ENCODE data around the gene COG1.
"Not testable (repeated sequence)": the region's sequence is repeated elsewhere in the genome, so short reads cannot be mapped to it uniquely, and the experiment has no call there.

COG1 gene, protein sequence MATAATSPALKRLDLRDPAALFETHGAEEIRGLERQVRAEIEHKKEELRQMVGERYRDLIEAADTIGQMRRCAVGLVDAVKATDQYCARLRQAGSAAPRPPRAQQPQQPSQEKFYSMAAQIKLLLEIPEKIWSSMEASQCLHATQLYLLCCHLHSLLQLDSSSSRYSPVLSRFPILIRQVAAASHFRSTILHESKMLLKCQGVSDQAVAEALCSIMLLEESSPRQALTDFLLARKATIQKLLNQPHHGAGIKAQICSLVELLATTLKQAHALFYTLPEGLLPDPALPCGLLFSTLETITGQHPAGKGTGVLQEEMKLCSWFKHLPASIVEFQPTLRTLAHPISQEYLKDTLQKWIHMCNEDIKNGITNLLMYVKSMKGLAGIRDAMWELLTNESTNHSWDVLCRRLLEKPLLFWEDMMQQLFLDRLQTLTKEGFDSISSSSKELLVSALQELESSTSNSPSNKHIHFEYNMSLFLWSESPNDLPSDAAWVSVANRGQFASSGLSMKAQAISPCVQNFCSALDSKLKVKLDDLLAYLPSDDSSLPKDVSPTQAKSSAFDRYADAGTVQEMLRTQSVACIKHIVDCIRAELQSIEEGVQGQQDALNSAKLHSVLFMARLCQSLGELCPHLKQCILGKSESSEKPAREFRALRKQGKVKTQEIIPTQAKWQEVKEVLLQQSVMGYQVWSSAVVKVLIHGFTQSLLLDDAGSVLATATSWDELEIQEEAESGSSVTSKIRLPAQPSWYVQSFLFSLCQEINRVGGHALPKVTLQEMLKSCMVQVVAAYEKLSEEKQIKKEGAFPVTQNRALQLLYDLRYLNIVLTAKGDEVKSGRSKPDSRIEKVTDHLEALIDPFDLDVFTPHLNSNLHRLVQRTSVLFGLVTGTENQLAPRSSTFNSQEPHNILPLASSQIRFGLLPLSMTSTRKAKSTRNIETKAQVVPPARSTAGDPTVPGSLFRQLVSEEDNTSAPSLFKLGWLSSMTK

DNA sequence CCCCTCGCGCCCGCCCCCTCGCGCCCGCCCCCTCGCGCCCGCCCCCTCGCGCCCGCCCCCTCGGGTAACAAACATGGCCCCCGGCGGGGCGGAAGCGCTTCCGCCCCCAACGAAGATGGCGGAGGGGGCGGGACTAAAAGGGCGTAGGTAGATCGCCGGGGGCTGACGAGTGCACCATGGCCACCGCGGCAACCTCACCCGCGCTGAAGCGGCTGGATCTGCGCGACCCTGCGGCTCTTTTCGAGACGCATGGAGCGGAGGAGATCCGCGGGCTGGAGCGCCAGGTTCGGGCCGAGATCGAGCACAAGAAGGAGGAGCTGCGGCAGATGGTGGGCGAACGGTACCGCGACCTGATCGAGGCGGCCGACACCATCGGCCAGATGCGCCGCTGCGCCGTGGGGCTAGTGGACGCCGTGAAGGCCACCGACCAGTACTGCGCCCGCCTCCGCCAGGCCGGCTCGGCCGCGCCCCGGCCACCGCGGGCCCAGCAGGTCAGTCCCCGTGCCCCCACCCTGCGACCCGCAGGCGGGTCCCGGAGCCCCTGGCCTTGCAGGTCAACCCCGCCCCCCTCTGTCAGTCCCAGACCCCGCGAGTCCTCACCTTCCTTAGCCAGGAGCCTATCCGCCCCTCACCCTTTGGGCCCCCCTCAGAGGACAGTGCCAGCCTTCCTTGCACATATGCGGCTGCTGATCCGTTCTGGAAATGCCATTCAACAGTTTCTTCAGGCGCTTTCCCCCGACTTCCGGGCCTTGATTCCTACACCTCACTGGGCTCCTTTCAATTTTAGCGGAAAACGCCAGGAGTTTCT is at the start of gene COG1:
Gene COG1, plus strand, starts transcription at position 162 of the 808 bp plus-strand sequence. Its CDS starts 15 bp downstream, at position 177.
- DNase-seq, result peak; percentile 94

DNA sequence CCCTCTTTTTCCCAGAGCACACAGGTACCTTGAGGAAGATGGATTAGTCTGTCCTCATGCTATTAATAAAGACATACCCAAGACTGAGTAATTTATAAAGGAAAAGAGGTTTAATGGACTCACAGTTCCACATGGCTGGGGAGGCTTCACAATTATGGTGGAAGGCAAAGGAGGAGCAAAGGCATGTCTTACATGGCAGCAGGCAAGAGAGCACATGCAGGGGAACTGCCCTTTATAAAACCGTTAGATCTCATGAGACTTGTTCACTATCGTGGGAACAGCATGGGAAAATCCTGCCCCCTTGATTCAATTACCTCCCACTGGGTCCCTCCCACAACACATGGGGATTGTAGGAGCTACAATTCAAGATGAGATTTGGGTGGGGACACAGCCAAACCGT is 48.6 kb upstream of the COG1 start:
- not testable (repeated sequence) for DNase-seq

DNA sequence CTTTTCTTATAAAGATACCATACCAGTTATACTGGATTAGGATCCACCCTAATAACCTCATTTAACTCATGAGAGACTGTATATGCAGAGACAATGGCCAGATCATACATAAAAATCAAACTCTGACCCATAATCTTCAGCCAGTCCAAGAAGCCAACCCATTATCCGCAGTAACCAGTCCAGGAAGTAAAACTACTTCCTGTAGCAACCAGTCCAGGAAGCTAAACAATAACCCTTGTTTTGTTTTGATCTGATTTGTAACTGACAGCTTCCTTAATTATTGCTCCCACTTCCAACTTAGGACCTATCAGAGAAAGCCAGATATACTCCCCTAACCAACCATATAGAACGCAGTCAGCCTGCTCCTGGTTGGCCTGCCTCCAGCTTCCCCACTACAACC is 47.2 kb upstream of the COG1 start:
- no peak for DNase-seq

DNA sequence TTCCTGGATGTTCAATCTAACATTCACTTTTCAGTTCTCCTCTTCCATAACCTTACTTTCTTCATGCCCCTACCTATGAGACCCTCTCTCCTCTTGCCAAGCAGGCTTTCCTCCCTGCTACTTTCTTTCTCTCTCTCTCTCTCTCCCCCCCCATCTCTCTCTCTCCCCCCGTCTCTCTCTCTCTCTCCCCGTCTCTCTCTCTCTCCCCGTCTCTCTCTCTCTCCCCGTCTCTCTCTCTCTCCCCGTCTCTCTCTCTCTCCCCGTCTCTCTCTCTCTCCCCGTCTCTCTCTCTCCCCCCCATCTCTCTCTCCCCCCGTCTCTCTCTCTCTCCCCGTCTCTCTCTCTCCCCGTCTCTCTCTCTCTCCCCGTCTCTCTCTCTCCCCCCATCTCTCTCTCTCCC is 45.1 kb upstream of the COG1 start:
- not testable (repeated sequence) for DNase-seq

DNA sequence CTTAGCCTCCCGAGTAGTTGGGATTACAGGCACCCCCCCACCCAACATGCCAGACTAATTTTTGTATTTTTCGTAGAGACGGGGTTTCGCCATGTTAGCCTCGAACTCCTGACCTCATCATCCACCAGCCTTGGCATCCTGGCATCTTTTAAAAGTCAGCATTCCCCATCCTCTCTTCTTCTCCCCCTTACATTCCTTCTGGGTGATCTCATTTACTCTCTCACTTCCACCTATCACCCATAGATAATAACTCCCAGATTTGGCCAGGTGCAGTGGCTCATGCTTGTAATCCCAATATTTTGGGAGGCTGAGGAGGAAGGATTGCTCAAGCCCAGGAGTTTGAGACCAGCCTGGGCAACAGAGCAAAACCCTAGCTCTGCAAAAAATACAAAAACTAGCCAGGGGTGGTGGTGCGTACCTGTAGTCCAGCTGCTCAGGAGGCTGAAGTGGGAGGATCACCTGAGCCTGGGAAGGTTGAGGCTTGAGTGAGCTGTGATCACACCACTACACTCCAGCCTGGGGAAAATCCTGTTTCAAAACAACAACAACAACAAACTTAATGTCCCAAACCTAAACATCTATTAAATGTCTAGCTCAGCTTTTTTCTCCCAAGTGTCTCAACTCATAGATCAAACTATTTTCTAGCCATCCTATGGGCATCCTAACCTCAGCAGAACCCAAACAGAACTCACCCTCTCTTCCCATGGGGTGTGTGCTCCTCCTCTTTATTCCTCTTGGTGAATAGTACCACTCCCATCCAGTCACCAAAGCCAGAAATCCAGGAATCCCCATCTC is 44.1 kb upstream of the COG1 start:
- DNase-seq, result no peak

- not testable (repeated sequence) for DNase-seq
Observed at GRCh38 chr17:73150622-73151300, 42.1 kb upstream of the COG1 start.

GRCh38 chr17:73151916-73152632 is 40.8 kb upstream of the COG1 start:
- DNase-seq, result no peak

DNA sequence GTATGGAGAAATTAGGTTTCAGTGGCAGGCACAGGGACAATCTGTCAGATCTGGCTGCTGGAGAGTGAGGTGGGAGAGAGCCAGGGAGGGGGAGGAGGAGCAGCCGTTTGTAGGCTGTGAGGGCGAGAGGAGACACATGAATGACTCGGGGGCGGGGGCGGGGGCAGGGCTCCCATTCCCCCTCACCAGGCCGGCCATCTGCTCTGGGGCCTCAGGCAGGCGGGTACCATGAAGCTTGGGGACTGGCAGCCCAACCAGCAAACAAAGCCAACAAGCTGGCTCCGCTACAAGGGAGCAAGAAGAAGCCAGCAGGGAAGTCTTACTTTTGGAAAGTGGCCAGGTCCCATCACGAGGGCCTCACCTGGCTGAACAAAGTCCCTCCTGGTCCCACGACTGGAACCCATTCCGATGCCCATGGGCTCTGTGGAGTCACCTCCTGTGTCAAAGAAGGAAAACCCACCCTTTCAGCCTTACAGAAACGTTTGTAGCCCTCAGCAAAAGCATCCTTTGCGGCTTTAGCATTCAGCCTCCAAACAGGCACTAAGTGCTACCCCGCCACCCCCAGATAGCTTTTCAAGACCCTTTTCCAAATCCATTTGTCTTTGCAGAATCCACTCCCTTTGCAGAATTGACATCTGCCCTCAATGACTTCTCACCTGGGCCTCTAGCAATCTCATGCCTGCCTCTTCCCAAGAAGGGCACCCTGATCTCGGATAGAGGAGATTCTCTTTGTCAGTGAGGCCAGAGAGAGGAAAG is 37.3 kb upstream of the COG1 start:
- peak; percentile 68 for DNase-seq

DNA sequence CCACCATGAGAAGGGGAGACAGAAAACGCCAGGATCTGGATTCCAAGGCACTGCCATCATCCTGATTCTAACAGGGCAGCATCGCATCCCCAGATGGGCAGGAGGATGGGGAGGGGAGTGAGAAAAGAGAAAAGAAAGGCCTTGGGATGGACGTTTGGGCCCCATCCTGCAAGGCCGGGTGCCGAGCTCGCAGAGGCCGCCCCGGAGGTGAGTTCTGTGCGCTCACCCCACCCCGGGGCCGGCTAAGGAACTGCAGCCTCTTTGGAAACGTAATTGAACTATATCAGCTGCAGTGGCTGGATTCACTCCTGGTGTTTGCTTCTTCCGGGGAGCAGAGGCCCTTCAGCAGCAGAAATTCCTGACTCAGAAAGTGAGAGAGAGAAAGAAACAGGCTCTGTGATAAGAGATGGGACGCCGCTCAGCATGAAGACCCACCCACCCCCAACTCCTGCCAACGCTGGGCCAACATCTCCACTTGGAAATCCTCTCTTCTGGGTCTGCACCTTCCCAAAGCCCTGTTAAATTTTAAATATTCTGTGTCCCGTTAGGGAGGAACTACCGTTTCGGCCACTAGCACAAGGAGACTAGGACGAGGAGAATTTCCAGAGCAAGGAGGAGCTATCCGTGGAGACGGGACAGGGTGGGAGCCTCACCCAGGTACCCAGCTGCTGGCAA is 36.6 kb upstream of the COG1 start:
- peak; percentile 86 for DNase-seq

- DNase-seq, result no peak
Observed at GRCh38 chr17:73156887-73157520, 35.9 kb upstream of the COG1 start.

DNA sequence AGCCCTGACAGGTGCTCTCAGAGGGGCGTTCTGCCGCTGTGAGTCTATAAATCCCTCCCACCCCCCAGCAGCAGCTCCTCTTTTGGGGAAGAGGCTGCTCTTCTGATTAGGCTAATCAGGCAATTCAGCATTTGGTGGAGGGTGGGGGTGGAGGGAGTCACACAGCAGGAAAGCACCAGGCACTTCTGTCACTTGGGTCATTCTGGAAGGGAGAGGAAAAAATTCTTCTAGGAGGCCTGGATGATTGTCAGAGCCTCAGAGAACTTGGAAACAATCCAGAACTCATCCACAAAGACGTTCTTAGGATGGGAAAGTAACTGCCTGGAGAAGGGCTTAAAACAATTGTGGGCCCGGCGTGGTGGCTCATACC is 35.3 kb upstream of the COG1 start:
- no peak for DNase-seq

- DNase-seq, result no peak
Observed at GRCh38 chr17:73158133-73158532, 34.7 kb upstream of the COG1 start.

DNA sequence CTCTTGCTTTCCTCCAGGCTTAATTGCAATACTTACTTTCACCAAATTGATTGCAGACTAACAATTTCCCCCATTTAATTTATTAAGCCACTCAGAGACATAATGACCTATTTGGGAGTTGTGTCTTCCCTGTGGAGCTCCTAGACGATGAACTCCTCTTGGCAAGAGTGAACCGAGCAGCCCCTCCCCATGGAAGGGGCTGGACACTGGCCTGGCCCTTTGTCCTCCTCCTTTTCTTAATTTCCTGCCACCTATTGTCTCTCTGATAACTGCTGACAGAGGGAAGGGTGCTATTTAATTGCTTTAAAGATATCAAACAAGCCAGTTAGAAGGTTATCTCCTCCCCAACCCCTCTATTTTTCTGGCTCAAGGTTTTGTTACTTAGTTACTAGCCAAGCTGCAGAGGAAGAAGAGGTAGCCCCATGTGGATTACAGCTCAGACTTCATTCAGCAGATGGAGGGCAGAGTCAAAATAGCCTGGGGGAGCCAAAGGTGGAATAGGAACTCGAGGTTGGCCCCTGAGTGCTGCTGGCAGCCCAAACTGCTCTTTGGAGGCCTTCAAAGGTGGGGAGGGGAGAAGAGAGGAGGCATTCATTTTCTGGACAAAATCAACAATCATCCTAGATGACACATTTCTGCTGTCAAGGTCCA is 31.8 kb upstream of the COG1 start:
- DNase-seq, result peak; percentile 23

- no peak for DNase-seq
Observed at GRCh38 chr17:73163043-73163442, 29.8 kb upstream of the COG1 start.

DNA sequence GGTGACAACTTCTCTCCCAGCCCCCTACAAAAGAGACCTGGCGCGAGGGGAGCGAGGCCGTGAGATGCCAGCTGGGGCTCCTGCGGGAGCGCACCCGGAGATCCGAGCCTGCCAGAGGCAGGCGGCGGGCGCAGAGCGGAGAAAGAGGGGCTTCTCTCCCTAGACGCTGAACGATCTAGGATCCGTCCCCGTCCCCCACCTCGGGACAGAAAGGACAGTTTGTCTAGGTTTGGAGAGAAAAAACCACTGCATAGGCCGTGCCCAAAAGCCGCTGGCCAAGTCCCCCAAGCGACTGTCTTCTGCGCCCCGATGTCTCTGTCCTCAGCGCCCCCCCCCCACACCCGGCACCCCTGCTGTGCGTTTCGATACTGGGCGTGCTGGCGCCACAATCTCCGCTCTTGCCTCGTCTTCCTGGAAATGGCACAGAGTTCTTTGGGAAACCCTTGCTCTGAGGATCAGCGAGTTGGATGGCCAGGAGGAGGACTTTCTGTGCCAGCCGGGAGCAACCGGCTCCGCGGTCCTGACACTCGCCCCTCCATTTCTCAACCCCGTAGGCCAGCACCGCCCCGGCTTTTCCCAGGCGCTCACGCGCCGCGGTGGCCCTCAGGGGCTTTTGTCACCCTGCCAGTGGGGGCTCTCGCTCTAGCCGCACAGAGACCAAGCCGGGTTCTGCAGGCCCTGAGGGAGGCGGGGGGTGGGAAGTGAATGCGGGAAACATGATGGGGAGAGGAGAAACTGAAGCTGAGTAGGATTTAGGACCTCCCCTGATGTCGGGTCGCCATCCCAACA is 27.0 kb upstream of the COG1 start:
- DNase-seq, result peak; percentile 67

- peak; percentile 46 for DNase-seq
Observed at GRCh38 chr17:73166731-73167581, 25.9 kb upstream of the COG1 start.
